GM21717 (cell line): ENCODE data around the gene CAMK1D.
"Not testable (repeated sequence)": the region's sequence is repeated elsewhere in the genome, so short reads cannot be mapped to it uniquely, and the experiment has no call there.

Source experiments
- ATAC-seq: cut with Tn5 transposase; IDR thresholded peaks from one replicate; pipeline ENCODE4 v1.9.1; 2021; ENCODE audit warnings: mild to moderate bottlenecking, moderate library complexity; ENCODE audit not compliant: unreplicated experiment

CAMK1D gene

GRCh38 chr10:12740813-12741212 is 391.5 kb downstream of the CAMK1D start:
- ATAC-seq, result no peak

GRCh38 chr10:12741360-12741804 is 392.0 kb downstream of the CAMK1D start:
- no peak for ATAC-seq

- ATAC-seq, result no peak
Measured at GRCh38 chr10:12742771-12743170, 393.4 kb downstream of the CAMK1D start.

- ATAC-seq, result not testable (repeated sequence)
Measured at GRCh38 chr10:12743466-12743865, 394.1 kb downstream of the CAMK1D start.

- no peak for ATAC-seq
Measured at GRCh38 chr10:12743941-12744340, 394.6 kb downstream of the CAMK1D start.

- ATAC-seq, result no peak
Measured at GRCh38 chr10:12748186-12748585, 398.8 kb downstream of the CAMK1D start.

GRCh38 chr10:12749760-12750478 is 400.6 kb downstream of the CAMK1D start:
- no peak for ATAC-seq

- ATAC-seq, result no peak
Measured at GRCh38 chr10:12750526-12751201, 401.3 kb downstream of the CAMK1D start.

GRCh38 chr10:12755075-12755474 is 405.7 kb downstream of the CAMK1D start:
- ATAC-seq, result no peak

GRCh38 chr10:12757351-12757750 is 408.0 kb downstream of the CAMK1D start:
- no peak for ATAC-seq

GRCh38 chr10:12758271-12758670 is 408.9 kb downstream of the CAMK1D start:
- ATAC-seq, result no peak

- no peak for ATAC-seq
Measured at GRCh38 chr10:12766223-12766622, 416.9 kb downstream of the CAMK1D start.

GRCh38 chr10:12768156-12769100 is 419.1 kb downstream of the CAMK1D start:
- ATAC-seq, result no peak

- no peak for ATAC-seq
Measured at GRCh38 chr10:12769323-12770044, 420.1 kb downstream of the CAMK1D start.

GRCh38 chr10:12771981-12772760 is 422.8 kb downstream of the CAMK1D start:
- ATAC-seq, result no peak

GRCh38 chr10:12772797-12773587 is 423.6 kb downstream of the CAMK1D start:
- no peak for ATAC-seq

GRCh38 chr10:12774204-12774894 is 425.0 kb downstream of the CAMK1D start:
- no peak for ATAC-seq

GRCh38 chr10:12777840-12778585 is 428.7 kb downstream of the CAMK1D start:
- no peak for ATAC-seq
